Prostate gland (tissue), 2 donors: ENCODE data around the gene DYNLT1.

ENCODE experiments used
- POLR2A ChIP-seq: fragments of 450-650 bp; IDR thresholded peaks from one replicate; pipeline ENCODE4 v1.6.1; 2016; ENCODE audit warnings: antibody characterized with exemption, mild to moderate bottlenecking
- TF ChIP-seq, protein P1 (sequence below), 4 experiments: fragments of 200-600 bp in 2 of 4; fragments of 450-650 bp in 2 of 4; sonication (generic) in 2 of 4; IDR thresholded peaks; 1 replicate in 3 of 4; 2 replicates in 1 of 4; pipeline ENCODE4 v1.5.1; 2016 to 2019; ENCODE audit warnings: antibody characterized with exemption in 4 of 4, mild to moderate bottlenecking in 2 of 4, moderate library complexity in 2 of 4

DNA sequence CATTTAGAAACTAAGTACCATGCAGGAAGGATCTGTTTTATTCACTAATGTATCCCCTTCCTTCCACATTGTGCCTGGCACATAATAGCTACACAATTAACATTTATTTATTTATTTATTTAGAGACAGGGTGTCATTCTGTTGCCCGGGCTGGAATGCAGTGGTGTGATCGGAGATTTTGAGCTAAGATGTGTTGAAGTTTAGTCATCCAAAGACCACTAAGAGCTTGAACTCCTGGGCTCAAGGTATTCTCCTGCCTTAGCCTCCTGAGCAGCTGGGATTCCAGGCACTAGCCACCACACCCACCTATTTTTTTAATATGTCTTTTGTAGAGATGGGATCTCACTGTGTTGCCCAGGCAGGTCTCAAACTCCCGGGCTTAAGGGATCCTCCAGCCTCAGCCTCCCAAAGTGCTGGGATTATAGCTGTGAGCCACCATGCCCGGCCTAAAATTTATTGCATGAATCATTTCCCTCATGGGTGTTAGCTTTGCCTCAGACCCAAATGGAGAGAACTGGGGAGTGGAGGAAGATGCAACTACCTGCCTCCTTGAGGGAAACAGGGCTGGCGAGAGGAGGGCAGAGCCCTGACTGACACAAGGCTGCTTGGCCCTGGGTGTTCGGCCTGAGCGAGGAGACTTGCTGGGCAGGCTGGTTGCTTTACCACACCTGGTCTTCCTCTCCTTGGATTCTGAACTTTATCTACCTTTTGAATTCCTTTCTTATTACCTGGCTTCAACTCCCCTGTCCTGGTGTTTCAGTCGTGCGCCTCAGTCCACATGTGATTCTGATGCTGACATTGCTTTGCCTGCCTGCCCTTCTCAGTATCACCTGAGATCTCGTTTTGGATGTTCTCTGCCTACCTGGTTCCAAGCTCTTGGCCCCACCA lies 1.7 kb upstream of the DYNLT1 start:
- TF ChIP-seq, protein P1, sequence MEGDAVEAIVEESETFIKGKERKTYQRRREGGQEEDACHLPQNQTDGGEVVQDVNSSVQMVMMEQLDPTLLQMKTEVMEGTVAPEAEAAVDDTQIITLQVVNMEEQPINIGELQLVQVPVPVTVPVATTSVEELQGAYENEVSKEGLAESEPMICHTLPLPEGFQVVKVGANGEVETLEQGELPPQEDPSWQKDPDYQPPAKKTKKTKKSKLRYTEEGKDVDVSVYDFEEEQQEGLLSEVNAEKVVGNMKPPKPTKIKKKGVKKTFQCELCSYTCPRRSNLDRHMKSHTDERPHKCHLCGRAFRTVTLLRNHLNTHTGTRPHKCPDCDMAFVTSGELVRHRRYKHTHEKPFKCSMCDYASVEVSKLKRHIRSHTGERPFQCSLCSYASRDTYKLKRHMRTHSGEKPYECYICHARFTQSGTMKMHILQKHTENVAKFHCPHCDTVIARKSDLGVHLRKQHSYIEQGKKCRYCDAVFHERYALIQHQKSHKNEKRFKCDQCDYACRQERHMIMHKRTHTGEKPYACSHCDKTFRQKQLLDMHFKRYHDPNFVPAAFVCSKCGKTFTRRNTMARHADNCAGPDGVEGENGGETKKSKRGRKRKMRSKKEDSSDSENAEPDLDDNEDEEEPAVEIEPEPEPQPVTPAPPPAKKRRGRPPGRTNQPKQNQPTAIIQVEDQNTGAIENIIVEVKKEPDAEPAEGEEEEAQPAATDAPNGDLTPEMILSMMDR (IDR thresholded peaks at IDR 0.05) = no peak
- TF ChIP-seq POLR2A = no peak
